ENCODE measurements around the gene ZNF747.
A peak's percentile ranks its signal among the peaks of the same experiment; 100 is the strongest.

ZNF747 gene

DNA sequence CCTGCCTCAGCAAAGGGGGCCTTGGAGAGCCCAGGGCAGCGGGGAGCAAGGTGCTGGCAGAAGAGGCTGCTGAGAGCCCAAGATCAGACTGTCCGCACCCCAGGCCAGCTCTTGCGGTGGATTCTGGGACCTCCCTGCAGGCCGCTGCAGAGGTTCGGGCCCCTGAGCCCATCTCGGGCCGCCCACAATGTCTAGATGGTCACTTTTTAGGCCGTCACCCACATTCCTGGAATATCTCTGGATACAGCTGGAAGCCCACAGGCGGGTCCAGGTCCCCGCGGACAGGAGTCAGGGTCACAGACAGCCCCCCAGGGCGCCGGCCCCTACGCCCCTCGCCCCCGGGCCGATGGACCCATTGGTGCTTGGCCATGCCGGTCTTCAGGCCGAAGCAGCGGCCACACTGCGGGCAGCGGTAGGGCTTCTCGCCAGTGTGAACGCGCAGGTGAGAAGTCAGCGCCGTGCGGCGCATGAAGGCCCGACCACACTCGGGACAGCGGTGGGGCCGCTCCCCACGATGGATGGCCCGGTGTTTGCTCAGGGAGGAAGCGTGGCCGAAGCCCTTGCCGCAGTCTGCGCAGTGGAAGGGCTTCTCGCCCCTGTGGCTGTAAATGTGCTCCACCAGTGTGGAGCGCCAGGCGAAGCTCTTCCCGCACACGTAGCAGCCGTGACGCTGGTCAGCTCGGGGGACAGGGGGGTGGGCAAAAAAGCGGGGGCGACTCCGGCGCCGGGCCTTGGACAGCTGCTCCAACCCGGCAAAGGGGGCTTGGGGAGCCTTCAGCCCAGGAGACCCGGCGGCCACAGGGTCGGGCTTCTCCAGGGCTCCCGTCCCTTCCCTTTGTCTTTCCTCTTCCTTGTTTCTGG lies 2.1 kb downstream of the ZNF747 start:
- no peak for DNase-seq (ENCODE audit: low read depth)
- no peak overlapping the region for H3K4me3 ChIP-seq (ENCODE audit: control insufficient read depth, low read depth, low read length)
- TF ChIP-seq, protein P1, sequence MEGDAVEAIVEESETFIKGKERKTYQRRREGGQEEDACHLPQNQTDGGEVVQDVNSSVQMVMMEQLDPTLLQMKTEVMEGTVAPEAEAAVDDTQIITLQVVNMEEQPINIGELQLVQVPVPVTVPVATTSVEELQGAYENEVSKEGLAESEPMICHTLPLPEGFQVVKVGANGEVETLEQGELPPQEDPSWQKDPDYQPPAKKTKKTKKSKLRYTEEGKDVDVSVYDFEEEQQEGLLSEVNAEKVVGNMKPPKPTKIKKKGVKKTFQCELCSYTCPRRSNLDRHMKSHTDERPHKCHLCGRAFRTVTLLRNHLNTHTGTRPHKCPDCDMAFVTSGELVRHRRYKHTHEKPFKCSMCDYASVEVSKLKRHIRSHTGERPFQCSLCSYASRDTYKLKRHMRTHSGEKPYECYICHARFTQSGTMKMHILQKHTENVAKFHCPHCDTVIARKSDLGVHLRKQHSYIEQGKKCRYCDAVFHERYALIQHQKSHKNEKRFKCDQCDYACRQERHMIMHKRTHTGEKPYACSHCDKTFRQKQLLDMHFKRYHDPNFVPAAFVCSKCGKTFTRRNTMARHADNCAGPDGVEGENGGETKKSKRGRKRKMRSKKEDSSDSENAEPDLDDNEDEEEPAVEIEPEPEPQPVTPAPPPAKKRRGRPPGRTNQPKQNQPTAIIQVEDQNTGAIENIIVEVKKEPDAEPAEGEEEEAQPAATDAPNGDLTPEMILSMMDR (IDR thresholded peaks at IDR 0.05; ENCODE audit: control insufficient read depth, insufficient read depth, low read depth, low read length, missing control alignments): no peak

DNA sequence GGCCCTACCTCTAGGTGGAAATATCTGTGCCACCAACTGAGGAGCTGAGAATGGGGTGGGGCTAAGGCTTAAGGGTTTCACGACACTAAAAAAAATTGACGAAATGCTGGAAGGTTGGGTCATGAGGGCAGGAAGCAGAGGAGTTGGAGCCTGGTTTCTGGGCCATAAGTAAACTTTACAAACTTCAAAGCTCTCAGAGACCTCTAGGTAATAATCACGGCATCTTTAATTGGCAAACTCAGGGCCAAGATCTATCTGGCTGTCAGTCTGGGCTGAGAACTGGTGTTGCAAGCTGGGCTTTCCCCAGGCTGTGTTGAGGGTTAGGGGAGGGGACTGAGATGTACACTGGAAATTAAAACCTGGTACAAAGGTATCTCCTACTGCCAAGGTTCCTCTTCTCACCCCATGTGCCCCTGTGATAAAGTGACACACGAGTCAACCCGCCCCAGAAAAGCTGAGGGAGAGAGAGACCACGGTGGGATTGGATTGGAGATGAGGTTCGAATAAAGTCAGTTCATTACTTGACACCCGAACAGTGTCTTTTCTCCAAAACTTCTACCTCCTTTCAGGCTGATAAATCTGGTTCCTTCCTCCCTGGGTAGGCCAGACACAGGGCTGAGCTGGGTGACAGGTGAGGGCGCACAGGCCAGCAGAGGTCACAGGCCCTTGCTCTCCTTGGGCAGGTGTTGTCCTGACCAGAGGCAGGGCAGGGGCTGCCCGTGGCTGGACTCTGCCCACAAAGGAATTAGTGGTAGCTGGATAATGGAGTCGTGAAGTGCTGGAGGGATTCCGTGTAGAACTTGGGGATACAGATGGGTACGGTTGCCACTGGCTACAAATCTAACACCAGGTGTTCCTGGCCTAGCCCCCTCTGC lies 4.3 kb downstream of the ZNF747 start:
- TF ChIP-seq, protein P1 (IDR thresholded peaks at IDR 0.05; ENCODE audit: control insufficient read depth, insufficient read depth, low read depth, low read length, missing control alignments): no peak
- no peak for DNase-seq (ENCODE audit: low read depth)
- H3K4me3 ChIP-seq (ENCODE audit: control insufficient read depth, low read depth, low read length): no peak overlapping the region

DNA sequence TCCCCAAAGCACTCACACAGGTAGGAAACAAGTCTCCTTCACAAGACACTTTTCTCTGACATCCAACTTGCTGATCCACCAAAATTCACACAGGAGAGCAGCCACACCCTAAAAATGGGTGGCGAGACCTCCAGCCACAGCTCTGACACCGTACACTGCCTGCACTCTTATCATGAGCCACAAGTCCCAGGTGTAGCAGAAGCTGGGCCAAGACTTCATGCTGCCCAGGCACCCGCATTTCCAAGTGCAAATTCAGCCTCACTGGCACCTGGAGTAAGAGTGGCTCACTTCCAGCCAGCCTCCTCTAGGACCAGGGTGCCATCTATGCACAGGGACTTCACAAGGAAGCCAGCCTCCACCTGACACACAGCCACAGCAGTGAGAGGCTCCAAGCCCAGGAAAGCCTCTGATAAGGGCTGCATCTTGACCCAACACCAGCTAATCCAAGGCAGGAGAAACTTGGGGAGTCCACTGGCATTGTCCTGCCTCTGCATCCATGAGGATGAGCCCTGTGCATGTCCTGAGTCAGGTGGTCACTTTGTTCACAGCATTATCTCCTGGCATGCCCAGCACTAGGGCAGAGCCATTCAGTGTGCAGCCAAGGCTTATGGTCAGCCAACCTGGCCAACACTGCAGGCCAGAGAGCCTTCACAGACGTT lies 5.7 kb downstream of the ZNF747 start:
- no peak for DNase-seq (ENCODE audit: low read depth)

DNA sequence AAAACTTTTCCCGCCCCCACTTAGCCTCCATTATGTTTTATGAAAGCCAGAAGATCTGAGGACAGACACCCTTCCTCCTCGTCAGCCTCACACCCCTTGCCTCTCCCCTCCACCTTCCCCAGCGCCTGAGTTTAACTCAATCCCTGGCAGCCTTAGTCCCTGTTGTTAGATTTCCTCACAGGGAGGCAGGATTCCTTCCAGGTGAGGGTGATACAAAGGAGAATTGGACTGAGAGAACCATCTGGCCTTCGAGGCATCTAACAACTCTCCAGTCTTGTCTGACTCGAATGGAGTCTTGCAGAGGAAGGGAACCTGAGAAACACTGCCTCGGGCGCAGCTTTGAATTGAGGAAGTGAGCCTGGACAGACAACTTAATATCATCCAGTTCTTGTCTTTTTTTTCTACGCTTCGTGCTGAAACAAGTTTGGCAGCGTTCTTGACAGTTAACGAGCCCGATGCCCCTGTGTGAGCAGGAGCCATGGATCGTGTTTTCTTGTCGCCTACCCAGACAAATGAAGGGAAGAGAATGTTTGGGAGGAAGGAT lies 7.0 kb downstream of the ZNF747 start:
- peak overlapping the region; percentile 15; the same call in 1 of the 2 replicates for H3K4me3 ChIP-seq (ENCODE audit: control insufficient read depth, low read depth, low read length)
- DNase-seq (ENCODE audit: low read depth): no peak
- TF ChIP-seq, protein P1 (IDR thresholded peaks at IDR 0.05; ENCODE audit: control insufficient read depth, insufficient read depth, low read depth, low read length, missing control alignments): no peak

More for the DNA sequence above, 5.7 kb downstream of the ZNF747 start:
- TF ChIP-seq, protein P1 (IDR thresholded peaks at IDR 0.05; ENCODE audit: control insufficient read depth, insufficient read depth, low read depth, low read length, missing control alignments): no peak
- H3K4me3 ChIP-seq (ENCODE audit: control insufficient read depth, low read depth, low read length): no peak overlapping the region

DNA sequence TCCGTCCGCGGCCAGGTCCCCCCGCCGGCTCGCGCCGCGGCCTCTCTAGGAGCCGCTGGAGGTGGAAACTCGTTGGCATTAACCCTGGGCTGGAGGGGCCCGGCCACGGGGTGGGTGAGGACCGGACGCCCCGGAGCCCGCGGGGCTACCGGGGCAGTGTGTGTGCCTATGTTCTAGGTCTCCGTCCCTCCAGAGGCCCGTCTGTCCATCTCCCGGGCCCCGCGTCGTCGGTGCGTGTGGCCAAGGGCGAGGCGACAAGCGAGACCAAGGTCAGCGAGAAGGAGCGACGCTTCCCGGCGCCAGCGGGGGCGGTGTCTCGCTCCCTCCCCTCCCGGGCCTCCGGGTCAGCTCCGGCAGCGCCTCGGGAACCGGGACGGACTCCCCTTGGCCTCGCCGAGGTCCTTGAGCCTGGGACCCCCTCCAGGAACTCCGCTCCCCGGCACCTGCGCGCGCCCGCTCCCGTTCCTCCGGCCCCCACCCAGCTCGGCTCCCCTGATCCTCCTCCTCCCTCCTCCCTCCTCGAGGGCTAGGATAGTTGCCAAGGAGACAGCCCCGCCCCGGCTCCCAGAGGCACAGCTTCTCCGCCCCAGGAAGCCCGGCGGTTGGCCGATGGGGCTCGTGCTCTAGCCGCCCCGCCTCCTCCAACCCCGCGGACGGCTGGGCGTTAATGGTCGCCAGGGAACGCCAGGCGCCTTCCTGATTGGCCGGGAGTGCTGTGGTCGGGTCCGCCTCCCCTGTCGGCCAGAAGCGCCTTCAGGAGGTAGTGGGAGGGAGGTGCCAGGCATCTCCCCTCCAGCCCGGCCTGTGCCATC lies 7.6 kb downstream of the ZNF747 start:
- TF ChIP-seq, protein P1 (IDR thresholded peaks at IDR 0.05; ENCODE audit: control insufficient read depth, insufficient read depth, low read depth, low read length, missing control alignments): peak; percentile 25
- peak; percentile 76 for DNase-seq (ENCODE audit: low read depth)
- peak overlapping the region; percentile 80 for H3K4me3 ChIP-seq (ENCODE audit: control insufficient read depth, low read depth, low read length)
